Activated CD4-positive, alpha-beta T cell treated with anti-CD3 and anti-CD28 coated beads for 1 hour (primary cell): ENCODE measurements around the gene HSPA1L.

ENCODE experiments used
- DNase-seq: peaks from one replicate; pipeline ENCODE4 v3.0.0-alpha.2; 2020

Gene HSPA1L

DNA sequence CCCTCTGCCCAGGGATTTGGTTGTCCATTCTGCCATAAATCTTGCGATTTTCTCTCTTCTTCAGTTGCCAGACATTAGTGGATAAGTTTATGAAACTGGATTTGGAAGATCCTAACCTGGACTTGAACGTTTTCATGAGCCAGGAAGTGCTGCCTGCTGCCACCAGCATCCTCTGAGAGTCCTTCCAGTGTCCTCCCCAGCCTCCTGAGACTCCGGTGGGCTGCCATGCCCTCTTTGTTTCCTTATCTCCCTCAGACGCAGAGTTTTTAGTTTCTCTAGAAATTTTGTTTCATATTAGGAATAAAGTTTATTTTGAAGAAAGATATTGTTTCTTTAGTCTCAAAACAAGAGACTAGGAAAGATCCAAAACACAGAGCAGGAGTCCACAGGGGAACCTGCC, 52.7 kb downstream of the HSPA1L start, which contains the start of gene SAPCD1:
Gene SAPCD1, plus strand, starts transcription at position 301 of the 400 bp plus-strand sequence. CDS start 399 bp downstream, outside the sequence.
- DNase-seq = no peak

DNA sequence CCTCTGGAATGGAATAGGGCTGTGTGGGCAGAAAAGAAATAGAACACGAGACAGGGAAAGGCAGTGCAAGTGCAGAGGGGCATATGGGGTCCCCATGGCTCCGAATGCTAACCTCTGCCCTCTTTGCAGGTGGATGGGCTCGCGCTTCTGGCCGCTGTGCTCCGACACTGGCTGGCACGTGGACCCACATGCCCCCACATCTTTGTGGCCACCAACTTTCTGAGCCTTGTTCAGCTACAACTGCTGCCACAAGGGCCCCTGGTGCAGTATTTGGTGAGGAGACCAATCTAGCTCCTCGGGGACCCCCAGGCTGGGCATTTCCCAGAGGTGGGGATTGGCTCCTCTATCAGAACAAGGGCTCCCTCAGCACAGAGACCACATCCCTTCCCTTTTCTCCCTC, 53.7 kb downstream of the HSPA1L start:
- DNase-seq = no peak

DNA sequence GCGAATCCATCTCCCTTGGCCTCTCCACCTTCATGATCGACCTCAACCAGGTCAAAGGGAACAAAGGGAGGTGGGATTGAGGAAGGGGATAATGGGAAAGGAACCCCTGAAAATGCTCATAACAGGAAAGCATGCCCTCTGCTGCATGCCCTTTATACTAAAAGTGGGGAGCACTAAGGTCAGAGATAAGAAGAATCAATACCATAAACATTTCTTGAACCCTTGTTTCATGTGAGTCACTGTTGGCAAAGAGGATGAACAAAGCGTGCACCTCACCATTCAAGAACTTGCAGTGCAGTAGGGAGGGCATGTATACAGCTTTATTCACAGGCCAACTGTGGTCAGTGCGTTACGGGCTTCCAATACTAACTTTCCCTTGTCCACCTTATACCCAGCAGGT, 54.3 kb downstream of the HSPA1L start:
- DNase-seq = no peak
